ENCODE results near the gene RABGAP1L. TPM values are rescaled to one million over a fixed set of nuclear protein-coding genes. Genes with fewer than 3 reads are reported as not detected.

The RABGAP1L gene
- polyA plus RNA-seq, 1 donor: 51.9 TPM

DNA sequence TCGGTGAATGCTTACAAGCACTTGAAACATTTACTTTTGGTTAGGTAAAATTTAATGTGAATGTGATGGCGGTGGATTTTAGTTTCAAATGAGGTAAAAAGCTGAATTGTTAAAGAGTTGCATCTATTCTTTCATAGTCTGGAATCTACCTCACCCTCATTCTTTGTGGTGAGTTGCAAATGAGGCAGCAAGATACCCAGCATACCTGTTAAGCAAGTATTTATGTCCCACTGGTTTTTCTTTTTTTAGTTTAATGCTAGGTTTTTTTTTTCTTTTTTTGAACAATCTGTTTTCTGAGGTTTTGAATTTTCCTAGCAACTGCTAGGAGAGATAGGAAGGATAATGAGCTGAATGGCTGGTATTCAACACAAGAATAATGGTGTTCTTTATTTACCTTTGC is 712.6 kb downstream of the RABGAP1L start:
- Histone ChIP-seq H3K4me3 (ENCODE audit: low read length) (no peak overlapping the region), H3K27ac (ENCODE audit: low read length) (no peak overlapping the region), H3K27me3 (ENCODE audit: control insufficient read depth, insufficient read depth, low read length) (no peaks in the 10 kb centered on the region), H3K36me3 (ENCODE audit: control insufficient read depth, insufficient read depth, low read length) (no peaks in the 10 kb centered on the region), H3K4me1 (ENCODE audit: control insufficient read depth, insufficient read depth, low read length) (no peaks in the 10 kb centered on the region), H3K9me3 (ENCODE audit: control insufficient read depth, low read depth, low read length) (no peaks in the 10 kb centered on the region)
- WGBS (ENCODE audit: insufficient coverage, low lambda C conversion rate): 80% methylated on average over 1 of the region's 2 CpGs
- no peak for DNase-seq

DNA sequence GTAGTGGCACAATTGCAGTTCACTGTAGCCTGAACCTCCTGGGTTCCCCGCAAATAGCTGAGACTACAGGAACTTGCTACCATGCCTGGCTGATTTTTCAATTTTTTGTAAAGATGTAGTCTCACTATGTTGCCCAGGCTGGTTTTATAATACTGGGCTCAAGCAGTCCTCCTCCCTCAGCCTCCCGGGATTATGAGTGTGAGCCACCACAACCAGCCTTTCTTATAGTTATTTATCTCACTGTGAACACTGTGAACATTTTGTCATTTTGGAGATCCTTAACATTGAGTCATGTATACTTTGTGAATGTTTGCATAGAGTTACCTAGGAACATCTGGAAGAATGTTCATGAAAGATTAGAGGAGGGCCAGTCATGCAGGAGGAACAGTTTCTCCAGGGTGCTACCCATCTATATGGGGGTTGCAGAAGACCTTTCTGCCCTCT is 713.3 kb downstream of the RABGAP1L start:
- no CpG with 5 or more reads among the region's 2 CpGs for WGBS (ENCODE audit: insufficient coverage, low lambda C conversion rate)

DNA sequence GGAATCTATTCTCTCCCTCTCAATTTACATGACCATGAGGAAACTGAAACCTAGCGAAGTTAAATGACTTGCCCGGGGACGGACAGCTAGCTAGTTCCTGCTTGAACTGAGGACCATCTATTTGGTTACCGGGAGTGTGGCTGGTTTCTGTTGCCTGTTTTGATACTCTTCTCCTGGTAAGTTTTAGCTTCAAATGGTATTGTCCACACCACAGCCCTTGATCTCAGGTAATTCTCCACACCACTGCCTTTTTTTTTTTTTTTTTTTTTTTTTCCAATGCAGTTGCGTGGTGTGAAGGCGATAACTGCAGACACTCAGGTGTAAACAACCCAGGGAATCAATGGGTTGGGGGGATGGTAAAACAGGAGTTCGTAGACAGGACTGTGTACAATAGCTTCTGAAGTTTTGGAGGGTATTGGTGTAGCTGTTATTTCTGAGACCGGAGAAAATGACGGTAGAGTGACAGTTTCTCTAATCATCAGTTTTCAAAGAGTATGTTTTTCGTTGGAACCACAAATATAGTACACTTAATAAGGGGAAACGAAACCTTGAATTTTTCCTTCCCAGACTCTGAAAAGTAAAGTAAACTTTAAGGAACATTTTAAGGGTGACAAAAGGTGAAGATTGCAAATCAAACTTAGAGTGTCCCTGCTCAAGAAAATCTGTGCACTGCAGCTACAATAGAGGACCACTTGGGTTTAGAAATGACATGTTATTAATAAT is 715.2 kb downstream of the RABGAP1L start:
- DNase-seq: peak in 1 of 2 donors; percentile 80
- H3K9me3 ChIP-seq (ENCODE audit: control insufficient read depth, low read depth, low read length): no peaks in the 10 kb centered on the region
- peak overlapping the region; percentile 88 for H3K27ac ChIP-seq (ENCODE audit: low read length)
- H3K4me1 ChIP-seq (ENCODE audit: control insufficient read depth, insufficient read depth, low read length): no peaks in the 10 kb centered on the region
- whole genome bisulfite sequencing (ENCODE audit: insufficient coverage, low lambda C conversion rate): 7% methylated on average over 2 of the region's 11 CpGs
- peak overlapping the region; percentile 44 for H3K4me3 ChIP-seq (ENCODE audit: low read length)
- H3K27me3 ChIP-seq (ENCODE audit: control insufficient read depth, insufficient read depth, low read length): no peaks in the 10 kb centered on the region
- H3K36me3 ChIP-seq (ENCODE audit: control insufficient read depth, insufficient read depth, low read length): no peaks in the 10 kb centered on the region

More for the DNA sequence above, 713.3 kb downstream of the RABGAP1L start:
- Histone ChIP-seq H3K36me3 (ENCODE audit: control insufficient read depth, insufficient read depth, low read length) (no peaks in the 10 kb centered on the region), H3K9me3 (ENCODE audit: control insufficient read depth, low read depth, low read length) (no peaks in the 10 kb centered on the region), H3K27me3 (ENCODE audit: control insufficient read depth, insufficient read depth, low read length) (no peaks in the 10 kb centered on the region), H3K27ac (ENCODE audit: low read length) (no peak overlapping the region), H3K4me3 (ENCODE audit: low read length) (no peak overlapping the region), H3K4me1 (ENCODE audit: control insufficient read depth, insufficient read depth, low read length) (no peaks in the 10 kb centered on the region)
- DNase-seq: no peak

DNA sequence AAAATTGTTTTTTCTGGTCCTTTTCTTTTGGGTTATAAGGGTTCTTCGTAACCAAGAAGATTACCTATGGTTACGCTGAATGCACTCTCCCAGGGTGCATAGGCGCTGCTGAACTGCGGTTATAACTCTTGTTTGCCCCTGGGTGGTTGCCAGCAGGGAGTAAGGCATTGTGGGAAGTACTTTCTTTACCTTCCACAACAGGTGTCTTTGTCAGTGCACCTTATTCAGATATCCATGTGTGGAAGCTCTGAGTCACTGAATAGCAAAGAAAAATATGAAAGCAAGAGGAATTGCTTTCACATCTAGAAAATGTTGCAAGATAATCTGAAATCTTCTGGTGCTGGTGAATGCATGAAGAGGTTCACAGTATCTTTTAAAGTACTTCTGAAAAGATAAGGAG is 716.0 kb downstream of the RABGAP1L start:
- Histone ChIP-seq H3K27me3 (ENCODE audit: control insufficient read depth, insufficient read depth, low read length) (no peaks in the 10 kb centered on the region), H3K27ac (ENCODE audit: low read length) (peak overlapping the region; percentile 88), H3K36me3 (ENCODE audit: control insufficient read depth, insufficient read depth, low read length) (no peaks in the 10 kb centered on the region), H3K4me3 (ENCODE audit: low read length) (peak overlapping the region; percentile 44), H3K9me3 (ENCODE audit: control insufficient read depth, low read depth, low read length) (no peaks in the 10 kb centered on the region), H3K4me1 (ENCODE audit: control insufficient read depth, insufficient read depth, low read length) (no peaks in the 10 kb centered on the region)
- peak; percentile 81 to 91 for DNase-seq
- no CpG with 5 or more reads among the region's 4 CpGs for WGBS (ENCODE audit: insufficient coverage, low lambda C conversion rate)

DNA sequence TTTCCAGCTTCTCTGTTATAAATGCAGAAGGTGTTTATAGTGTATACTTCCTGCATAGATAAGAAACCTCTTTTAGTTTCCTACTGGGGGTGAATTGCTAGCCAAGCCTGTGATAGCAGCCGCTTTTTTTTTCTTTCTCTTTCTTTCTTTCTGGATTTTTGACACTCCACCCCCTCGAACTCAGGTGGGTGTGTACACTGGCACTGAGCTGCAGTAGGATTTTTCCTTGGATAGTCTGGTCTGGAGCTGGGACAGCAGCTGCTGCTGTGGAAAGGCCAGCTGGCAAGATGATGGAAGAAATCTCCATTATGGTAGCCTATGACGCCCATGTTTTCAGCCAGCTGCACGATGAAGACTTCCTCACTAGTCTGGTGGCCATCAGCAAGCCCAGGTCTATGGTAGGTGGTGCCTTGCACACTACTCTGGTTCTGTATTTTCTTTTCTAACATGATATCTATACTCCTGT is 717.9 kb downstream of the RABGAP1L start:
- DNase-seq: peak; percentile 26 to 81
- Histone ChIP-seq H3K4me1 (ENCODE audit: control insufficient read depth, insufficient read depth, low read length) (no peaks in the 10 kb centered on the region), H3K36me3 (ENCODE audit: control insufficient read depth, insufficient read depth, low read length) (peaks cover 3% of the 10 kb centered on the region), H3K4me3 (ENCODE audit: low read length) (peak overlapping the region; percentile 44), H3K9me3 (ENCODE audit: control insufficient read depth, low read depth, low read length) (no peaks in the 10 kb centered on the region), H3K27me3 (ENCODE audit: control insufficient read depth, insufficient read depth, low read length) (no peaks in the 10 kb centered on the region), H3K27ac (ENCODE audit: low read length) (peak overlapping the region; percentile 88)
- WGBS (ENCODE audit: insufficient coverage, low lambda C conversion rate): 27% methylated on average over 2 of the region's 4 CpGs

DNA sequence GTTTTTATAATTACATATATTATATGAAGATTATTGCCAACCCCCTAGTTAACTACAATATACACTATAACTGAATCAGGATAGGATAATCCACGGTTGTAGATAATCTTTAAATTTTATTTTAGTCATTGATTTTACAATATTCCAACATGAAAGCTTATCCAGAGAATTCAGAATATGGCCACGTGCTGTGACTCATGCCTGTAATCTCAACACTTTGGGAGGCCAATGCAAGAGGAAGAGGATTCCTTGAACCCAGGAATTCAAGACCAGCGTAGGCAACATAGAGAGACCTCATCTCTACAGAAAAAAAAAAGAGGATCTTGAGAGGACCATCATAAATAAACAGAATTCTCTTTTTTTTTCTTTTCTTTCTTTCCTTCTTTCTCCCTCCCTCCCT is 720.9 kb downstream of the RABGAP1L start:
- Histone ChIP-seq H3K36me3 (ENCODE audit: control insufficient read depth, insufficient read depth, low read length) (peaks cover 3% of the 10 kb centered on the region), H3K9me3 (ENCODE audit: control insufficient read depth, low read depth, low read length) (no peaks in the 10 kb centered on the region), H3K27me3 (ENCODE audit: control insufficient read depth, insufficient read depth, low read length) (no peaks in the 10 kb centered on the region), H3K4me1 (ENCODE audit: control insufficient read depth, insufficient read depth, low read length) (no peaks in the 10 kb centered on the region), H3K4me3 (ENCODE audit: low read length) (no peak overlapping the region), H3K27ac (ENCODE audit: low read length) (no peak overlapping the region)
- no peak for DNase-seq
- 67% methylated on average over 1 of the region's 3 CpGs for WGBS (ENCODE audit: insufficient coverage, low lambda C conversion rate)

DNA sequence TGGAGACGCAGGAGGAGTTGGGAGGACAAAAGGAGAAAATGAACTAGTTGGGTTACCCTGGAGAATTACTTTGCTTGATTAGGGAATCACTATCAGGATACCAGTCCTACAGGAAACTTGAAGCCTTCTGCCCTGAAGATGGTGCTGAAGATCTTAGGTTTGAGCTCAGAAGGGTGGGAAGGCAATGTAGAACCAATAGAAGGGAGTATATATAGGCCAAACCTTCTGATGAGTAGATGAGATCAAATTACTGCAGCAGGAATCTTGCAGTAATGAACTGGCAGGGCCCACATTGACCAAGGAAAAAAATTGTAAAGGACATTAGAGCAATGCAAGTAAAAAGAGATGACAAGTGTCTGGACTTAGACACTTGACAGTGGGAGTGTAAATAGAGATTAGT is 724.1 kb downstream of the RABGAP1L start:
- peak in 1 of 2 donors; percentile 46 for DNase-seq
- Histone ChIP-seq H3K27me3 (ENCODE audit: control insufficient read depth, insufficient read depth, low read length) (no peaks in the 10 kb centered on the region), H3K9me3 (ENCODE audit: control insufficient read depth, low read depth, low read length) (no peaks in the 10 kb centered on the region), H3K36me3 (ENCODE audit: control insufficient read depth, insufficient read depth, low read length) (peaks cover 3% of the 10 kb centered on the region), H3K4me3 (ENCODE audit: low read length) (no peak overlapping the region), H3K4me1 (ENCODE audit: control insufficient read depth, insufficient read depth, low read length) (peaks cover 3% of the 10 kb centered on the region), H3K27ac (ENCODE audit: low read length) (peak overlapping the region; percentile 43)
- WGBS (ENCODE audit: insufficient coverage, low lambda C conversion rate): no CpG with 5 or more reads among the region's 1 CpG

DNA sequence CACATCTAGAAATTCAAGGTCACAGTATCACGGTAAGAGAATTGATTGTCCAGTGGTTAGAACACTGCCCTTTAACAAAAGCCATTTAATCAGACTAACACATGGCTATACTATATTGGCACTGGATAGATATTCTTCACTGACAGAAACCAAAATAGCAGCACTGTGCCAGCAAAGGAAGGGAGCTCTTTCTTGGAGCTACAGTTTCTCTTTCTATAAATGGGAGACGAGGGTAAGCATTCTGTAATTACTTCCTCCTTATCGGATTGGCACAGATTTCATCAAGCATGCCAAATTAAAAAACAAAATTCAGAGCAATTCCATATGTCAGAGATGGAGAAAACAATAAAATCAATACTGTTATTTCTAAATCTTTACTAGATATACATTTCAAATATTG is 724.7 kb downstream of the RABGAP1L start:
- Histone ChIP-seq H3K27ac (ENCODE audit: low read length) (no peak overlapping the region), H3K4me1 (ENCODE audit: control insufficient read depth, insufficient read depth, low read length) (peaks cover 3% of the 10 kb centered on the region), H3K27me3 (ENCODE audit: control insufficient read depth, insufficient read depth, low read length) (no peaks in the 10 kb centered on the region), H3K4me3 (ENCODE audit: low read length) (no peak overlapping the region), H3K36me3 (ENCODE audit: control insufficient read depth, insufficient read depth, low read length) (peaks cover 3% of the 10 kb centered on the region), H3K9me3 (ENCODE audit: control insufficient read depth, low read depth, low read length) (no peaks in the 10 kb centered on the region)
- DNase-seq: no peak
- WGBS (ENCODE audit: insufficient coverage, low lambda C conversion rate): no CpG with 5 or more reads among the region's 3 CpGs

DNA sequence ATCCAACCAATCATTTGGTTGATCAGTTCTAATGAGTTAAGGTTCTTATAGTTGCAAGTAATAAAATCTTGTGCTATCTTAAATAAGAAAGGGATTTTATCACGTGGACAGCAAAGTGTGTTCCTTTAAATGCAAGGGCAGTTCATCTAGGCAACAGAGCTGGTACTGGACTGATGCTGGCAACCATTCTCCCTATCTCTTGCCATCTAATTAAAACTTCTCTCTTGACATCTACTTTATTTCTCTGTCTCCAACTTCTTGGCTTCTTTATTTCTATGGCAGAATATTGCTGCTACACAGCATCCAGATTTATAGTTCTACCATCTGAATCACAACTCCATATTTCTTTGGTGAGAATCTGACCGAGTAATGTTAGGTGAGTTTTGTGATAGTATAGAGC is 725.2 kb downstream of the RABGAP1L start:
- Histone ChIP-seq H3K27me3 (ENCODE audit: control insufficient read depth, insufficient read depth, low read length) (no peaks in the 10 kb centered on the region), H3K36me3 (ENCODE audit: control insufficient read depth, insufficient read depth, low read length) (peaks cover 4% of the 10 kb centered on the region), H3K4me3 (ENCODE audit: low read length) (no peak overlapping the region), H3K9me3 (ENCODE audit: control insufficient read depth, low read depth, low read length) (no peaks in the 10 kb centered on the region), H3K27ac (ENCODE audit: low read length) (no peak overlapping the region), H3K4me1 (ENCODE audit: control insufficient read depth, insufficient read depth, low read length) (peaks cover 3% of the 10 kb centered on the region)
- 100% methylated on average over 1 of the region's 2 CpGs for WGBS (ENCODE audit: insufficient coverage, low lambda C conversion rate)
- DNase-seq: no peak

DNA sequence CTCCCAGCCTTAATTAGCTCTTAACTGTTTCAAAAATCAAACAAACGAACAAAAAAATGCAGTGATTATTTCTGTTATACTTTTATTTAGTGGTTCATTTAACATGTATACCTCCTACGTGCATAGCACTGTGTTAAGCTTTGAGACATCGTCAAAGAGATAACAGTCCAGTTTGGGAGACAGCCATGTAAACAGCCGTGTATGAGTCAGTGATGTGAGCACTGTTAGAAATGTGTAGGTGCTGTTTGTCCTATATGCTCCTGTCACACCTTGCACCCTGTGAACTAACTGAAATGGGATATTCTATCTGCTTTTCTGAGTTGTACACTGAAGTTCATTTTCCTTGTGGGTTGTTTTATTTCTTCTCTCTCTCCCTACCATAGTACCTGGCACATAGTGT is 730.7 kb downstream of the RABGAP1L start:
- WGBS (ENCODE audit: insufficient coverage, low lambda C conversion rate): no CpG with 5 or more reads among the region's 4 CpGs
- no peak for DNase-seq
- H3K4me1 ChIP-seq (ENCODE audit: control insufficient read depth, insufficient read depth, low read length): peaks cover 14% of the 10 kb centered on the region
- H3K4me3 ChIP-seq (ENCODE audit: low read length): no peak overlapping the region
- H3K27ac ChIP-seq (ENCODE audit: low read length): no peak overlapping the region
- no peaks in the 10 kb centered on the region for H3K27me3 ChIP-seq (ENCODE audit: control insufficient read depth, insufficient read depth, low read length)
- peaks cover 3% of the 10 kb centered on the region for H3K9me3 ChIP-seq (ENCODE audit: control insufficient read depth, low read depth, low read length)
- H3K36me3 ChIP-seq (ENCODE audit: control insufficient read depth, insufficient read depth, low read length): peaks cover 6% of the 10 kb centered on the region

DNA sequence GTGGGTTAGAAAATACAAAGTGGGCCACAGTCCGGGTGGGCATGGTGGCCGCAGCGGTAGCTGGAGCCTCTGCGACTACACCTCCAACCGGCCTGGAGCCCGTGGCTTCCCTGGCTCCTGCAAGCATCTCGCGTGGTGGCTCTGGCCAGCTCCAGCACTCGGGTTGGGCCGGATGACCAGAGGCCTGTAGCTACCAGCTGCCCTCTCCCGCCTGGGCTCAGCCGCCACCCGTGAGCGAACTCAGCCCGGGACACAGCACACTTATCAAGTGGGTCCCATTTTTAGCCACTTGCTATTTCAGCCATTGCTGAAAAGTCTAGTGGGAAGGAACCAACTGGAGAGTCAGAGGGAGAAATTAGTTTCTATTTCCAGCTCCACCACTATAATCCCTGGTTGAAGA is 732.7 kb downstream of the RABGAP1L start:
- Histone ChIP-seq H3K4me3 (ENCODE audit: low read length) (no peak overlapping the region), H3K9me3 (ENCODE audit: control insufficient read depth, low read depth, low read length) (peaks cover 3% of the 10 kb centered on the region), H3K36me3 (ENCODE audit: control insufficient read depth, insufficient read depth, low read length) (peaks cover 6% of the 10 kb centered on the region), H3K27ac (ENCODE audit: low read length) (no peak overlapping the region), H3K4me1 (ENCODE audit: control insufficient read depth, insufficient read depth, low read length) (peaks cover 11% of the 10 kb centered on the region), H3K27me3 (ENCODE audit: control insufficient read depth, insufficient read depth, low read length) (no peaks in the 10 kb centered on the region)
- no CpG with 5 or more reads among the region's 15 CpGs for WGBS (ENCODE audit: insufficient coverage, low lambda C conversion rate)
- DNase-seq: no peak

All from large intestine (tissue), 3 donors.